ES-I3 (cell line): ENCODE measurements around the gene PRR15.

ENCODE experiments used
- H3K36me3 ChIP-seq: 2 replicates; pipeline ENCODE4 v1.6.1; 2013; ENCODE audit warnings: mild to moderate bottlenecking, low read length, control low read depth, moderate library complexity; ENCODE audit not compliant: insufficient read depth
- H3K4me1 ChIP-seq: 2 replicates; pipeline ENCODE4 v1.6.1; 2013; ENCODE audit warnings: mild to moderate bottlenecking, control low read depth, low read length; ENCODE audit not compliant: insufficient read depth
- H3K9ac ChIP-seq: 2 replicates; pipeline ENCODE4 v1.6.1; 2013; ENCODE audit warnings: low read depth, mild to moderate bottlenecking, low read length, moderate library complexity
- H3K9me3 ChIP-seq: 2 replicates; pipeline ENCODE4 v1.6.1; 2013; ENCODE audit warnings: mild to moderate bottlenecking, low read length, moderate library complexity; ENCODE audit not compliant: control insufficient read depth, insufficient read depth

PRR15 gene

GRCh38 chr7:29561271-29561670 is 2.4 kb upstream of the PRR15 start:
- peaks cover 15% of the 10 kb centered on the region; the same call in 1 of the 2 replicates for H3K4me1 ChIP-seq
- H3K9ac ChIP-seq: no peak overlapping the region
- no peaks in the 10 kb centered on the region for H3K36me3 ChIP-seq
- no peaks in the 10 kb centered on the region for H3K9me3 ChIP-seq

- Histone ChIP-seq H3K9ac (peak overlapping the region; percentile 89; the same call in 1 of the 2 replicates), H3K9me3 (no peaks in the 10 kb centered on the region), H3K36me3 (no peaks in the 10 kb centered on the region), H3K4me1 (peaks cover 13% of the 10 kb centered on the region; the same call in 1 of the 2 replicates)
These were observed 1.3 kb upstream of the PRR15 start for GRCh38 chr7:29562307-29562706.

GRCh38 chr7:29564496-29565223 is 1.0 kb downstream of the PRR15 start:
- Histone ChIP-seq H3K4me1 (peaks cover 11% of the 10 kb centered on the region; the same call in 1 of the 2 replicates), H3K9ac (peak overlapping the region; percentile 89), H3K36me3 (no peaks in the 10 kb centered on the region), H3K9me3 (no peaks in the 10 kb centered on the region)

- peaks cover 15% of the 10 kb centered on the region for H3K4me1 ChIP-seq
- no peaks in the 10 kb centered on the region for H3K9me3 ChIP-seq
- no peaks in the 10 kb centered on the region for H3K36me3 ChIP-seq
- peak overlapping the region; percentile 89 for H3K9ac ChIP-seq
These were observed 1.6 kb downstream of the PRR15 start for GRCh38 chr7:29565224-29565630.

- Histone ChIP-seq H3K9me3 (no peaks in the 10 kb centered on the region), H3K4me1 (peaks cover 18% of the 10 kb centered on the region), H3K9ac (peak overlapping the region; percentile 89; the same call in 1 of the 2 replicates), H3K36me3 (no peaks in the 10 kb centered on the region)
These were observed 2.0 kb downstream of the PRR15 start for GRCh38 chr7:29565634-29565981.

GRCh38 chr7:29565982-29566746 is 2.5 kb downstream of the PRR15 start:
- Histone ChIP-seq H3K4me1 (peaks cover 20% of the 10 kb centered on the region), H3K9me3 (no peaks in the 10 kb centered on the region), H3K36me3 (no peaks in the 10 kb centered on the region), H3K9ac (peak overlapping the region; percentile 89)

GRCh38 chr7:29567174-29567573 is 3.5 kb downstream of the PRR15 start:
- H3K9me3 ChIP-seq: no peaks in the 10 kb centered on the region
- no peaks in the 10 kb centered on the region for H3K36me3 ChIP-seq
- H3K4me1 ChIP-seq: peaks cover 20% of the 10 kb centered on the region
- no peak overlapping the region for H3K9ac ChIP-seq

- peaks cover 20% of the 10 kb centered on the region for H3K4me1 ChIP-seq
- H3K36me3 ChIP-seq: no peaks in the 10 kb centered on the region
- no peak overlapping the region for H3K9ac ChIP-seq
- no peaks in the 10 kb centered on the region for H3K9me3 ChIP-seq
These were observed 6.0 kb downstream of the PRR15 start for GRCh38 chr7:29569648-29570047.

GRCh38 chr7:29572558-29572957 is 8.9 kb downstream of the PRR15 start:
- 0 out of 2 replicates have a peak, but pooled peaks cover 2% of the 10 kb centered on the region for H3K9me3 ChIP-seq
- H3K4me1 ChIP-seq: peaks cover 20% of the 10 kb centered on the region
- no peak overlapping the region for H3K9ac ChIP-seq
- no peaks in the 10 kb centered on the region for H3K36me3 ChIP-seq

- 0 out of 2 replicates have a peak, but pooled peaks cover 2% of the 10 kb centered on the region for H3K9me3 ChIP-seq
- H3K36me3 ChIP-seq: no peaks in the 10 kb centered on the region
- H3K9ac ChIP-seq: no peak overlapping the region
- H3K4me1 ChIP-seq: peaks cover 18% of the 10 kb centered on the region
These were observed 9.9 kb downstream of the PRR15 start for GRCh38 chr7:29573567-29573966.

- Histone ChIP-seq H3K4me1 (peaks cover 9% of the 10 kb centered on the region), H3K36me3 (no peaks in the 10 kb centered on the region), H3K9ac (no peak overlapping the region), H3K9me3 (0 out of 2 replicates have a peak, but pooled peaks cover 2% of the 10 kb centered on the region)
These were observed 11.0 kb downstream of the PRR15 start for GRCh38 chr7:29574659-29575058.

GRCh38 chr7:29587195-29587808 is 23.7 kb downstream of the PRR15 start:
- Histone ChIP-seq H3K4me1 (no peaks in the 10 kb centered on the region), H3K36me3 (no peaks in the 10 kb centered on the region), H3K9me3 (no peaks in the 10 kb centered on the region), H3K9ac (no peak overlapping the region)

GRCh38 chr7:29588212-29588611 is 24.6 kb downstream of the PRR15 start:
- no peak overlapping the region for H3K9ac ChIP-seq
- H3K9me3 ChIP-seq: no peaks in the 10 kb centered on the region
- no peaks in the 10 kb centered on the region for H3K36me3 ChIP-seq
- H3K4me1 ChIP-seq: no peaks in the 10 kb centered on the region

GRCh38 chr7:29588900-29589696 is 25.5 kb downstream of the PRR15 start:
- H3K36me3 ChIP-seq: no peaks in the 10 kb centered on the region
- H3K4me1 ChIP-seq: no peaks in the 10 kb centered on the region
- no peak overlapping the region for H3K9ac ChIP-seq
- no peaks in the 10 kb centered on the region for H3K9me3 ChIP-seq
